HG03159 (cell line): Measurements from ENCODE around the gene KCTD5.
"Not testable (repeated sequence)": the region's sequence is repeated elsewhere in the genome, so short reads cannot be mapped to it uniquely, and the experiment has no call there.

Experiments used
- ATAC-seq: cut with Tn5 transposase; IDR thresholded peaks from one replicate; pipeline ENCODE4 v1.9.1; 2021; ENCODE audit warnings: mild to moderate bottlenecking, moderate library complexity; ENCODE audit not compliant: unreplicated experiment

Gene KCTD5

GRCh38 chr16:2721634-2722173, 39.4 kb downstream of the KCTD5 start:
- ATAC-seq: not testable (repeated sequence)

DNA sequence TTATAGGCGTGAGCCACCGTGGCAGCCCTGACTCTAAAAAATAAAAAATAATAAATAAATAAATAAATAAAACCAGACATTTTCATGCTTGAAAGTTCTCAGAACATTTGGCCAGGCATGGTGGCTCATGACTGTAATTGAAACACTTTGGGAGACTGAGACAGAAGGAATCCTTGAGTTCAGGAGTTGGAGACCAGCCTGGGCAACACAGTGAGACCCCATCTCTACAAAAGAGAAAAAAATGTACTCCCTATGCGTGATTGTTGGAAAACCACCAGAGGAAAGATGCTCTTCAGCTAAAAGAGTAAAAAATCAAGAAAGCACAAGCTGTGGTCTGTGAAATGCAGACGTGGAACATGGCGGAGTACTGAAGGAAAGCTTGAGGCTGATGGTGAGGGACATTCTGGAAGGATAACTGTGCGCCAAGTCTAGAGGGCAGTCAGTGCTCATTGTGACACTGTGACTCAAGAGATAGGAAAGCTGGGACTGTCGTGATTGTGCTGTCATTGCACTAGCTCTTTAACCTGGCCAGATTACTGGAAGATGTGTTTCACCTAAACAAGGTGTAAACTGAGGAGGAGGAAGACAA, 41.9 kb downstream of the KCTD5 start:
- no peak for ATAC-seq

DNA sequence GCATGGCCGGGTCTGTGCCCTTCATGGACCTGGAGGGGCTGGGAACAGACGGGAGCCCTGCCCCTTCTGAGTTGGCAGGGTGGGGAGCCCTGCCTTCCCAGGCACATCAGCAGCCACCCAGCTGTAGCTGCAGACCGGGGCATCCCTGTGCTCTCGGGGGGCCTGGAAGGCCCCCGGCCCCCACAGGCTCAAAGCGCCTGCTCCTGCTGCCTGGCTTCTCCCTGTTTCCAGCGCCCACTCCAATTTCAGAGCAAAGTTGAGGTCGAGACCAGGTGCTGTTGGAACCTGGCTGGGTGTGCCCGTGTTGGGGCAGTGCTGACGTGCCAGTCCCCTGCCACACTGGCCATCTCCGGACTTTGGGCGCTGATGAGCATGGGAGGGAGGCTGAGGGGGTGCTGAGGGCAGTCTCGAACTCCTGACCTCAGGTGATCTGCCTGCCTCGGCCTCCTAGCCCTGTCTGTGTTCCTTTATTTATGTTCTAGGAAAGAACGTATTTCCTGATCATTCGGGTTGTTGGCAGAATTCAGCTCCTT, 42.6 kb downstream of the KCTD5 start:
- ATAC-seq: no peak

DNA sequence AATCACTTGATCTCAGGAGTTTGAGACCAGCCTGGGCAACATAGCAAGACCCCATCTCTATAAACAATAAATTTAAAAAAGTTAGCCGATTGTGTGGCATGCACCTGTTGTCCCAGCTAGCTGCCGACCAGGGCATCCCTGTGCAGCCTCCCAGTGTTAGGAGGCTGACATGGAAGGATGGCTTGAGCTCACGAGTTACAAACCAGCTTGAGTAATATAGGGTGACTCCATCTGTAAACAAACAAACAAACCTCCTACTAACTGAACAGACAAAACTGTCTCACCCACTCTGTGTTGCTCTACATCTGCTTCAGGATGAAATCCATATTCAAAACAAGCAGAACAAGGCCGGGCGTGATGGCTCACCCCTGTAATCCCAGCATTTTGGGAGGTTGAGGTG, 44.6 kb downstream of the KCTD5 start:
- no peak for ATAC-seq

GRCh38 chr16:2728034-2728433, 45.7 kb downstream of the KCTD5 start:
- no peak for ATAC-seq

GRCh38 chr16:2734844-2735515, 52.7 kb downstream of the KCTD5 start:
- ATAC-seq: no peak

- ATAC-seq: no peak
Measured at GRCh38 chr16:2736476-2737237, 54.3 kb downstream of the KCTD5 start.

GRCh38 chr16:2737238-2737605, 54.9 kb downstream of the KCTD5 start:
- no peak for ATAC-seq

- ATAC-seq: no peak
Measured at GRCh38 chr16:2737895-2738418, 55.6 kb downstream of the KCTD5 start.

- no peak for ATAC-seq
Measured at GRCh38 chr16:2738615-2739014, 56.3 kb downstream of the KCTD5 start.

- ATAC-seq: no peak
Measured at GRCh38 chr16:2739625-2740430, 57.5 kb downstream of the KCTD5 start.

- ATAC-seq: no peak
Measured at GRCh38 chr16:2740476-2740875, 58.2 kb downstream of the KCTD5 start.

DNA sequence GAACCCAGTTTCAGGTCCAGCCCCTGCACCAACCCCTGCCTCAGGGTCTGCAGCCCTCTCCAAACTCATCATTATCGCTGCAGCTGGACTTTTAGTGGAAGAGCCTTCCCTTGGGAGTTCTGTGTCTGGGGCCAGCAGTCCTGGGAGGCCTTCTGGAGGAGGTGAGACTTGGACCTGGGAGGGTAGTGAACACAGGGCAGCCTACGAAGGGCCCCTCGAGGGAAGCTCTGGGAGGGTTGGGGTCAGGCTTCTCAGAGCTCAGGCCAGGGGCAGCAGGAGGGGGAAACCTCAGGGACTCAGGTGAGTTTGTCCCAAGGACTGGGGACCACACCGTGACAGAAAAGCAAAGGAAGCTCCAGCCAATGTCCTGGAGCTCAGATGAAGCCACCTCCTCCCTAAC, 58.8 kb downstream of the KCTD5 start:
- no peak for ATAC-seq

GRCh38 chr16:2742323-2743006, 60.1 kb downstream of the KCTD5 start:
- ATAC-seq: no peak

- ATAC-seq: no peak
Measured at GRCh38 chr16:2743007-2743810, 60.9 kb downstream of the KCTD5 start.

- no peak for ATAC-seq
Measured at GRCh38 chr16:2744711-2745110, 62.4 kb downstream of the KCTD5 start.

DNA sequence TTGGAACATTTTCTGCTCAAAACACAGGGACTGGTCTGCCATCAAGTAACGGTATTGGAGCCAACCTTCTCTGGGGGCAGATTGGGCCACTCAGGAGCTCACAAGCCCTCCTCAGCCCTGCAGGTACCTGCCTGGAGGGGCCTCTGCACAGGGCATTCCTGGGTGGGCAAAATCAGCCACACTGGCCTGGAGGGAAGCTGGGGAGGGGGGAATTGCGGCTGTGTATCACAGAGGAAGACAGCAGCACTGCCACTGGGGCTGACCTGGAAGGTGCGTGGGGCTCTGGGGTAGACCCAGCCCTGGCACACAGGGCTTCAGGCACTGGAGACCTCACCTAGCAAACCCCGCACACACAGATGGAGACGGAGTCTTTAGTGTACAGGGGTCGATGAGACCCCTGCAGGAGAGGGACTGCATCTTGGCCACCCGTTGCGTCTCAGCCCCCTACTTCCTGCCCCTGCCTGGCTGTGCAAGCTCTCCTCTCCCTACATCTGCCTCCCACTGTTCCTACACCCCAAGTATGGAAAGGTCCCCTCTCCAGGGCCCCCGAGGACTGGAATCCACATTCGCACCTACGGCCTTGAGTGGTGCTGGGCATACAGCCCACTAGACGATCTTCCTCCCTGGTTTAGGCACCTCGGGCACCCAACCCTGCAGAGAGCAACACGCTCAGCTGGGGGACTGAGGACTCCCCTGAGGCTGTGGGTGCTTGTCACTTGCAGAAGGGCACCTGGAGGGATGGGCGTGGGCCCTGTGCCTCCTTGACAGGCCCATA, 63.0 kb downstream of the KCTD5 start:
- ATAC-seq: no peak

GRCh38 chr16:2745961-2746360, 63.6 kb downstream of the KCTD5 start:
- ATAC-seq: no peak
